ENCODE data around the gene ARFIP2. TPM values are rescaled to one million over a fixed set of nuclear protein-coding genes. Genes with fewer than 3 reads are reported as not detected.
"Not testable (repeated sequence)": the region's sequence is repeated elsewhere in the genome, so short reads cannot be mapped to it uniquely, and the experiment has no call there.

Gene ARFIP2
- total RNA-seq = 10 to 100 TPM; 41.7 to 80.7 (median 54.6) TPM

GRCh38 chr11:6481012-6481923 lies at the start of gene ARFIP2, which contains the start of gene TIMM10B:
Gene ARFIP2 (minus strand): TSS chr11:6481331. CDS start chr11:6480421, 910 bp downstream.
Gene TIMM10B (plus strand): TSS chr11:6481501. CDS start chr11:6481517, 16 bp downstream.
- Histone ChIP-seq H3K9me3 (no peaks in the 10 kb centered on the region), H3K36me3 (peaks cover 5 to 72% (median 34%) of the 10 kb centered on the region in 4 donors), H3K27ac (peak within 1 kb of the TSS; percentile 89 to 95 (median 94)), H3K4me3 (peak within 1 kb of the TSS; percentile 70 to 82 (median 76)), H3K27me3 (no peaks in the 10 kb centered on the region), H3K4me1 (peaks cover 24 to 41% (median 27%) of the 10 kb centered on the region in 4 donors)
- WGBS, 2 donors = 0% methylated on average over 34 to 64 of the region's 66 CpGs
- TF ChIP-seq, protein P1, sequence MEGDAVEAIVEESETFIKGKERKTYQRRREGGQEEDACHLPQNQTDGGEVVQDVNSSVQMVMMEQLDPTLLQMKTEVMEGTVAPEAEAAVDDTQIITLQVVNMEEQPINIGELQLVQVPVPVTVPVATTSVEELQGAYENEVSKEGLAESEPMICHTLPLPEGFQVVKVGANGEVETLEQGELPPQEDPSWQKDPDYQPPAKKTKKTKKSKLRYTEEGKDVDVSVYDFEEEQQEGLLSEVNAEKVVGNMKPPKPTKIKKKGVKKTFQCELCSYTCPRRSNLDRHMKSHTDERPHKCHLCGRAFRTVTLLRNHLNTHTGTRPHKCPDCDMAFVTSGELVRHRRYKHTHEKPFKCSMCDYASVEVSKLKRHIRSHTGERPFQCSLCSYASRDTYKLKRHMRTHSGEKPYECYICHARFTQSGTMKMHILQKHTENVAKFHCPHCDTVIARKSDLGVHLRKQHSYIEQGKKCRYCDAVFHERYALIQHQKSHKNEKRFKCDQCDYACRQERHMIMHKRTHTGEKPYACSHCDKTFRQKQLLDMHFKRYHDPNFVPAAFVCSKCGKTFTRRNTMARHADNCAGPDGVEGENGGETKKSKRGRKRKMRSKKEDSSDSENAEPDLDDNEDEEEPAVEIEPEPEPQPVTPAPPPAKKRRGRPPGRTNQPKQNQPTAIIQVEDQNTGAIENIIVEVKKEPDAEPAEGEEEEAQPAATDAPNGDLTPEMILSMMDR (IDR thresholded peaks at IDR 0.05) = peak in 1 of 6 experiments; percentile 8
- TF ChIP-seq EP300 (IDR thresholded peaks at IDR 0.05) = peak in 2 of 4 donors; percentile 31 to 83
- peak; percentile 98 to 99 for TF ChIP-seq POLR2AphosphoS5 (IDR thresholded peaks at IDR 0.05)
- peak; percentile 8 to 95 (median 84) for TF ChIP-seq POLR2A (IDR thresholded peaks at IDR 0.05)
- peak; percentile 97 to 99 for ATAC-seq (ENCODE audit: low FRiP score in 2 of 2)
- DNase-seq = peak; percentile 95 to 99

DNA sequence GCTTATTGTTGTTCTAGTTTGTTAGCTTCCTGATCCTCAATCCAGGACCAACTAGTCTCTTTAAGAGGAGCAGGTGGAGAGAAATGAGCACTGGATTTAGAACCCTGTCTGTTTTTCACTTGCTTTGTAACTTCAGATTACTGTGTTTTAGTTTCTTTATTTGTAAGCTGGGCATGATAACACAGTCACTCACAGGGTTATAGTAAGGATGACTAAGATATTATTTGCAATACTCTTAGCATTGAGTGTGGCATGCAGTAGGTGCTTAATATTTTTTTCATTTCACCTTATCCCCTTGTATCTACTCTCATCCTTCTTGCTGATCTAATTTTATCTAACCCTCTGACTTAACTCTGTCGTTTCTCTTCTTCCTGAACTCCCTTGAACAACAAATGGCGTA lies 49.7 kb upstream of the ARFIP2 start:
- H3K4me1 ChIP-seq = no peaks in the 10 kb centered on the region
- ATAC-seq (ENCODE audit: low FRiP score in 2 of 2) = no peak
- no peak for TF ChIP-seq POLR2A (IDR thresholded peaks at IDR 0.05)
- H3K27me3 ChIP-seq = no peaks in the 10 kb centered on the region
- no peak for DNase-seq
- no peak overlapping the region for H3K4me3 ChIP-seq
- H3K36me3 ChIP-seq = peaks cover 0 to 27% (median 19%) of the 10 kb centered on the region in 4 donors
- H3K9me3 ChIP-seq = no peaks in the 10 kb centered on the region
- WGBS, 2 donors = 89 to 96% methylated on average over 2 of the region's 2 CpGs
- no peak overlapping the region for H3K27ac ChIP-seq

DNA sequence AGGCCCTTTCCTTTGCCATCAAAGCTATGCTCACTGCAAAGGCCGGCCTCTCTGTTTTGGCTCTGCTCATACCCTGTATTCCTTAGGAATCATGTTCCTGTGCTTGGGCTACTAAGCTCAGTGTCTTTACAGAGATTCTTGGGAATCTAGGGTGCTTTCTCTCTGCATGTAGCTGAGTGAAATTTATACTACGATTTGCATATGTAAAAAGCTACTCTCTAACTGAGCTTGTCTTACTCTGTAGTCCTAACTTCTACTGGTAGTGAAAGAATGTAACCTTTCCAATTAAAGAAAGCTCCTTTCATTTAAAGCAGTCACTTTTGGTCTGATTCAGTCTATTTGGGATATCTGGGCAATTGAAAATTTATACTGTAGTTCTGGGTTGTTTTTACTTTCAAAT lies 48.1 kb upstream of the ARFIP2 start:
- ATAC-seq (ENCODE audit: low FRiP score in 2 of 2) = no peak
- 85 to 89% methylated on average over 2 of the region's 2 CpGs for WGBS, 2 donors
- Histone ChIP-seq H3K4me3 (no peak overlapping the region), H3K27ac (no peak overlapping the region), H3K36me3 (peaks cover 0 to 27% (median 18%) of the 10 kb centered on the region in 4 donors), H3K9me3 (no peaks in the 10 kb centered on the region), H3K4me1 (no peaks in the 10 kb centered on the region), H3K27me3 (no peaks in the 10 kb centered on the region)
- TF ChIP-seq EP300 (IDR thresholded peaks at IDR 0.05) = no peak
- TF ChIP-seq POLR2AphosphoS5 (IDR thresholded peaks at IDR 0.05) = no peak
- TF ChIP-seq POLR2A (IDR thresholded peaks at IDR 0.05) = no peak
- TF ChIP-seq, protein P1 (IDR thresholded peaks at IDR 0.05) = no peak
- no peak for DNase-seq

- Histone ChIP-seq H3K36me3 (peaks cover 0 to 25% (median 8%) of the 10 kb centered on the region in 4 donors), H3K4me3 (no peak overlapping the region), H3K27ac (no peak overlapping the region), H3K4me1 (no peaks in the 10 kb centered on the region), H3K9me3 (no peaks in the 10 kb centered on the region), H3K27me3 (no peaks in the 10 kb centered on the region)
- TF ChIP-seq, protein P1 (IDR thresholded peaks at IDR 0.05) = no peak
- TF ChIP-seq POLR2AphosphoS5 (IDR thresholded peaks at IDR 0.05) (no peak), POLR2A (IDR thresholded peaks at IDR 0.05) (no peak), EP300 (IDR thresholded peaks at IDR 0.05) (no peak)
- 87 to 91% methylated on average over 3 of the region's 3 CpGs for WGBS, 2 donors
- DNase-seq = no peak
- no peak for ATAC-seq (ENCODE audit: low FRiP score in 2 of 2)
These were observed 45.4 kb upstream of the ARFIP2 start for GRCh38 chr11:6526411-6527135.

DNA sequence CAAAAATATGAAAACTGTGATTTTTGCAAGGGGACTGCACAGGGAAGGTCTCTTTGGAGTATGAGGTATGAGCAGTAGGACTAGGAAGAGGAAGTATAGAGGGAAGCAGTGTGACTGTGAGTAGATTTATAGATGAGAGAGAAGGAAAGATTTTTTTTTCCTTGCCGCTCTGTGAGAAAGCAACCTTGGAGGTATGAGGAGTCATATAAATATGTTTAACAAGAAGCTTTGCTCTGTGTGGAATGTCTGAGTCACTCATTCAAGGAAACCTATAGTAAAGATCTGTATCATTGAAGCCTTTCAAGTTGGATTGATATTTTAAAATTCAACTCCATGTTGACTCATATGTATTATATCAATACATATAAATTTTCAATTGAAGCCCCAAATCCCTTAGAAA lies 42.1 kb upstream of the ARFIP2 start:
- Histone ChIP-seq H3K27me3 (no peaks in the 10 kb centered on the region), H3K4me1 (no peaks in the 10 kb centered on the region), H3K36me3 (peaks cover 0 to 26% (median 3%) of the 10 kb centered on the region in 4 donors), H3K9me3 (no peaks in the 10 kb centered on the region), H3K4me3 (no peak overlapping the region), H3K27ac (no peak overlapping the region)
- 0 to 88% methylated on average over 1 of the region's 1 CpG for WGBS, 2 donors
- no peak for TF ChIP-seq POLR2A (IDR thresholded peaks at IDR 0.05)
- no peak for TF ChIP-seq POLR2AphosphoS5 (IDR thresholded peaks at IDR 0.05)
- TF ChIP-seq EP300 (IDR thresholded peaks at IDR 0.05) = no peak
- TF ChIP-seq, protein P1 (IDR thresholded peaks at IDR 0.05) = no peak
- no peak for DNase-seq
- no peak for ATAC-seq (ENCODE audit: low FRiP score in 2 of 2)

- H3K27me3 ChIP-seq; H3K4me3 ChIP-seq; DNase-seq; H3K27ac ChIP-seq; H3K4me1 ChIP-seq; H3K9me3 ChIP-seq; ATAC-seq (ENCODE audit: low FRiP score in 2 of 2): not testable (repeated sequence)
- WGBS, 2 donors = 91 to 97% methylated on average over 3 of the region's 3 CpGs
- H3K36me3 ChIP-seq = peaks cover 0 to 25% (median 3%) of the 10 kb centered on the region in 4 donors
These were observed 40.8 kb upstream of the ARFIP2 start for GRCh38 chr11:6521946-6522345.
